HuH-7.5 (cell line): ENCODE data around the gene NTM.
"Not testable (repeated sequence)": the region's sequence is repeated elsewhere in the genome, so short reads cannot be mapped to it uniquely, and the experiment has no call there.

Experiments used
- DNase-seq: peaks from one replicate; pipeline ENCODE4 v3.0.0; 2011; ENCODE audit warnings: low spot score

Gene NTM

GRCh38 chr11:132318421-132319157 lies 948.2 kb downstream of the NTM start:
- no peak for DNase-seq

GRCh38 chr11:132319419-132319818 lies 949.0 kb downstream of the NTM start:
- DNase-seq = not testable (repeated sequence)

- no peak for DNase-seq
Observed at GRCh38 chr11:132330515-132330914, 960.1 kb downstream of the NTM start.

- no peak for DNase-seq
Observed at GRCh38 chr11:132332521-132332920, 962.1 kb downstream of the NTM start.

- no peak for DNase-seq
Observed at GRCh38 chr11:132334769-132335280, 964.4 kb downstream of the NTM start.

- no peak for DNase-seq
Observed at GRCh38 chr11:132335311-132335710, 964.9 kb downstream of the NTM start.

GRCh38 chr11:132336781-132337535 lies 966.5 kb downstream of the NTM start:
- DNase-seq = no peak

- DNase-seq = no peak
Observed at GRCh38 chr11:132337819-132338416, 967.5 kb downstream of the NTM start.

GRCh38 chr11:132342408-132342807 lies 972.0 kb downstream of the NTM start:
- no peak for DNase-seq

GRCh38 chr11:132343445-132344175 lies 973.2 kb downstream of the NTM start:
- DNase-seq = no peak

- no peak for DNase-seq
Observed at GRCh38 chr11:132346558-132347148, 976.2 kb downstream of the NTM start.

GRCh38 chr11:132347156-132348090 lies 977.0 kb downstream of the NTM start:
- DNase-seq = no peak

- DNase-seq = no peak
Observed at GRCh38 chr11:132349811-132350733, 979.7 kb downstream of the NTM start.

GRCh38 chr11:132351050-132351449 lies 980.6 kb downstream of the NTM start:
- DNase-seq = no peak

- no peak for DNase-seq
Observed at GRCh38 chr11:132352497-132352896, 982.1 kb downstream of the NTM start.

- DNase-seq = no peak
Observed at GRCh38 chr11:132353255-132353654, 982.8 kb downstream of the NTM start.

- DNase-seq = no peak
Observed at GRCh38 chr11:132357811-132358572, 987.6 kb downstream of the NTM start.

- DNase-seq = no peak
Observed at GRCh38 chr11:132358573-132358953, 988.1 kb downstream of the NTM start.
